Panc1 (cell line): Measurements from ENCODE around the gene YBX1. TPM values are rescaled to one million over a fixed set of nuclear protein-coding genes. Genes with fewer than 3 reads are reported as not detected.

Source experiments
- ATAC-seq: fragments of 200-7000 bp; cut with Tn5 transposase; 2 replicates; pipeline ENCODE4 v1.9.1; 2020; ENCODE audit warnings: mild to moderate bottlenecking, moderate library complexity
- BruUV-seq: library from RNA; stranded (reverse); fragments of 400-500 nt; replicated peaks from 2 replicates; lab custom pipeline; 2021; lab: Mats Ljungman, UMichigan
- CTCF ChIA-PET: fragments of 300-600 bp; sonication (Branson Sonifier 250); formaldehyde crosslinking; loops from one replicate; lab custom pipeline; 2022; ENCODE audit warnings: antibody characterized with exemption; lab: Charles Lee
- POLR2A ChIA-PET: fragments of 300-600 bp; sonication (Branson Sonifier 250); formaldehyde crosslinking; loops from one replicate; lab custom pipeline; 2022; ENCODE audit warnings: antibody characterized with exemption; lab: Charles Lee
- DNase-seq: peaks from one replicate; pipeline ENCODE4 v3.0.0-alpha.2; 2010; ENCODE audit warnings: low read depth, low spot score
- H3K27ac ChIP-seq: 2 replicates; pipeline ENCODE4 v1.5.1; 2011; ENCODE audit warnings: mild to moderate bottlenecking, low read length, inconsistent platforms
- H3K27me3 ChIP-seq: fragments of 200-500 bp; sonication (Bioruptor generic); 2 replicates; pipeline ENCODE4 v1.6.0; 2014; ENCODE audit warnings: low read length, inconsistent platforms; ENCODE audit not compliant: control insufficient read depth, insufficient read depth
- H3K36me3 ChIP-seq: fragments of 200-500 bp; sonication (Bioruptor generic); 2 replicates; pipeline ENCODE4 v1.5.1; 2014; ENCODE audit warnings: inconsistent platforms, mild to moderate bottlenecking, low read length, moderate library complexity; ENCODE audit not compliant: control insufficient read depth, insufficient read depth
- H3K4me1 ChIP-seq: 2 replicates; pipeline ENCODE4 v1.5.1; 2011; ENCODE audit warnings: inconsistent platforms, mild to moderate bottlenecking, low read length, moderate library complexity; ENCODE audit not compliant: control insufficient read depth, insufficient read depth
- H3K4me3 ChIP-seq, 2 experiments: 2 replicates each; pipeline ENCODE4 v1.5.1; 2011 to 2012; ENCODE audit warnings: low read depth in 2 of 2, low read length in 2 of 2, mild to moderate bottlenecking in 2 of 2, inconsistent platforms in 1 of 2, moderate library complexity in 1 of 2
- H3K9me3 ChIP-seq: fragments of 200-500 bp; sonication (Bioruptor generic); 2 replicates; pipeline ENCODE4 v1.5.1; 2014; ENCODE audit warnings: low read depth, mild to moderate bottlenecking, inconsistent platforms, low read length, moderate library complexity; ENCODE audit not compliant: control insufficient read depth, insufficient read depth
- POLR2AphosphoS5 ChIP-seq: IDR thresholded peaks from 2 replicates; pipeline ENCODE4 v1.6.1; 2012; ENCODE audit warnings: mild to moderate bottlenecking, low read depth, low read length, moderate library complexity
- SIN3A ChIP-seq: IDR thresholded peaks from 2 replicates; pipeline ENCODE4 v1.6.1; 2012; ENCODE audit warnings: low read depth, mild to moderate bottlenecking, low read length, moderate library complexity, borderline replicate concordance; ENCODE audit not compliant: insufficient read depth
- TCF7L2 ChIP-seq: IDR thresholded peaks from 2 replicates; pipeline ENCODE4 v1.6.1; 2011; ENCODE audit warnings: mild to moderate bottlenecking, low read depth, low read length, inconsistent platforms
- in situ Hi-C: cut with HindIII; loops from 2 replicates; pipeline ENCODE4 v1.10.0; 2016; ENCODE audit warnings: low sequenced_read_pairs, low pct_unique_long_range_greater_than_20kb
- intact Hi-C: fragments of 100-400 bp; cut with micrococcal nuclease; formaldehyde crosslinking; loops from one replicate; pipeline ENCODE4 v1.10.0; 2022; ENCODE audit not compliant: unreplicated experiment
- total RNA-seq: library from RNA; stranded (reverse); gene quantifications from one replicate; pipeline ENCODE4 v1.2.1, GENCODE V29; 2021; ENCODE audit not compliant: unreplicated experiment
- TF ChIP-seq, protein P1 (sequence below), 2 experiments: IDR thresholded peaks; 2 replicates each; pipeline ENCODE4 v1.6.1; 2011 to 2012; ENCODE audit warnings: low read depth in 2 of 2, control low read depth in 1 of 2, low read length in 1 of 2, mild to moderate bottlenecking in 1 of 2, moderate library complexity in 1 of 2; ENCODE audit not compliant: insufficient read depth in 1 of 2
- TF ChIP-seq, protein P2 (sequence below): fragments of 450-650 bp; IDR thresholded peaks from 2 replicates; pipeline ENCODE4 v1.5.1; 2017; ENCODE audit warnings: mild to moderate bottlenecking

Gene YBX1
- total RNA-seq, 1 experiment from 2014 or later, result 908 TPM

GRCh38 chr1:42686418-42686817 is 4.2 kb downstream of the YBX1 start:
- DNase-seq, result no peak
- no TSS peak for BruUV-seq
- ChIA-PET POLR2A (interaction anchor here (0.6 to 0.7 kb wide), 2 partner anchors 9 to 1187 kb away, joined by 3 read pairs; no protein-coding TSS in a partner anchor), CTCF (no interaction called here)
- Histone ChIP-seq H3K9me3 (no peaks in the 10 kb centered on the region), H3K36me3 (peaks cover 38% of the 10 kb centered on the region), H3K4me1 (peaks cover 54% of the 10 kb centered on the region), H3K27me3 (no peaks in the 10 kb centered on the region), H3K27ac (peak overlapping the region; percentile 46), H3K4me3 (peak overlapping the region in 1 of 2 experiments; percentile 5; a peak in 2 of 4 replicates)
- in situ Hi-C loops (no loop called here), intact Hi-C loops (no loop called here)
- no peak for ATAC-seq
- TF ChIP-seq, protein P1, sequence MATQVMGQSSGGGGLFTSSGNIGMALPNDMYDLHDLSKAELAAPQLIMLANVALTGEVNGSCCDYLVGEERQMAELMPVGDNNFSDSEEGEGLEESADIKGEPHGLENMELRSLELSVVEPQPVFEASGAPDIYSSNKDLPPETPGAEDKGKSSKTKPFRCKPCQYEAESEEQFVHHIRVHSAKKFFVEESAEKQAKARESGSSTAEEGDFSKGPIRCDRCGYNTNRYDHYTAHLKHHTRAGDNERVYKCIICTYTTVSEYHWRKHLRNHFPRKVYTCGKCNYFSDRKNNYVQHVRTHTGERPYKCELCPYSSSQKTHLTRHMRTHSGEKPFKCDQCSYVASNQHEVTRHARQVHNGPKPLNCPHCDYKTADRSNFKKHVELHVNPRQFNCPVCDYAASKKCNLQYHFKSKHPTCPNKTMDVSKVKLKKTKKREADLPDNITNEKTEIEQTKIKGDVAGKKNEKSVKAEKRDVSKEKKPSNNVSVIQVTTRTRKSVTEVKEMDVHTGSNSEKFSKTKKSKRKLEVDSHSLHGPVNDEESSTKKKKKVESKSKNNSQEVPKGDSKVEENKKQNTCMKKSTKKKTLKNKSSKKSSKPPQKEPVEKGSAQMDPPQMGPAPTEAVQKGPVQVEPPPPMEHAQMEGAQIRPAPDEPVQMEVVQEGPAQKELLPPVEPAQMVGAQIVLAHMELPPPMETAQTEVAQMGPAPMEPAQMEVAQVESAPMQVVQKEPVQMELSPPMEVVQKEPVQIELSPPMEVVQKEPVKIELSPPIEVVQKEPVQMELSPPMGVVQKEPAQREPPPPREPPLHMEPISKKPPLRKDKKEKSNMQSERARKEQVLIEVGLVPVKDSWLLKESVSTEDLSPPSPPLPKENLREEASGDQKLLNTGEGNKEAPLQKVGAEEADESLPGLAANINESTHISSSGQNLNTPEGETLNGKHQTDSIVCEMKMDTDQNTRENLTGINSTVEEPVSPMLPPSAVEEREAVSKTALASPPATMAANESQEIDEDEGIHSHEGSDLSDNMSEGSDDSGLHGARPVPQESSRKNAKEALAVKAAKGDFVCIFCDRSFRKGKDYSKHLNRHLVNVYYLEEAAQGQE (IDR thresholded peaks at IDR 0.05; ENCODE audit: insufficient read depth in 1 of 2, low read depth in 2 of 2, low read length in 1 of 2), result no peak
- TF ChIP-seq SIN3A, result no peak
- TF ChIP-seq POLR2AphosphoS5, result no peak
- TF ChIP-seq, protein P2, sequence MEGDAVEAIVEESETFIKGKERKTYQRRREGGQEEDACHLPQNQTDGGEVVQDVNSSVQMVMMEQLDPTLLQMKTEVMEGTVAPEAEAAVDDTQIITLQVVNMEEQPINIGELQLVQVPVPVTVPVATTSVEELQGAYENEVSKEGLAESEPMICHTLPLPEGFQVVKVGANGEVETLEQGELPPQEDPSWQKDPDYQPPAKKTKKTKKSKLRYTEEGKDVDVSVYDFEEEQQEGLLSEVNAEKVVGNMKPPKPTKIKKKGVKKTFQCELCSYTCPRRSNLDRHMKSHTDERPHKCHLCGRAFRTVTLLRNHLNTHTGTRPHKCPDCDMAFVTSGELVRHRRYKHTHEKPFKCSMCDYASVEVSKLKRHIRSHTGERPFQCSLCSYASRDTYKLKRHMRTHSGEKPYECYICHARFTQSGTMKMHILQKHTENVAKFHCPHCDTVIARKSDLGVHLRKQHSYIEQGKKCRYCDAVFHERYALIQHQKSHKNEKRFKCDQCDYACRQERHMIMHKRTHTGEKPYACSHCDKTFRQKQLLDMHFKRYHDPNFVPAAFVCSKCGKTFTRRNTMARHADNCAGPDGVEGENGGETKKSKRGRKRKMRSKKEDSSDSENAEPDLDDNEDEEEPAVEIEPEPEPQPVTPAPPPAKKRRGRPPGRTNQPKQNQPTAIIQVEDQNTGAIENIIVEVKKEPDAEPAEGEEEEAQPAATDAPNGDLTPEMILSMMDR, result no peak
- no peak for TF ChIP-seq TCF7L2

DNA sequence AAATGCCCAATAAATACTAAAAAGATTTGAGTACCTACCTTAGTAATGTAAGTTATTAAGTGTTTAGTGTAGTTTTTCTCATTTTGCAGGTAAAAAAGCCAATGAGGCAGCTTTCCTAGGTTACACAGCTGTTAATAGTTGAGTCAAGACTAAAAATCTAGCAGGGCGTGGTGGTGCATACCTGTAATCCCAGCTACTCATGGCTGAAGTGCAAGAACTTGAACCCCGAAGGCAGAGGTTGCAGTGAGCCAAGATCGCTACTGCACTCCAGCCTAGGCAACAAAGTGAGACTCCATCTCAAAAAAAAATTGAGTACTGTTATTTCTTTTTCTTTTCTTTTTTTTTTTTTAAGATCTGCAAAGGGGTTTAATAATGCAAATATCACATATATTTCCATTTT is 7.7 kb downstream of the YBX1 start:
- no peak for TF ChIP-seq SIN3A
- no peak for TF ChIP-seq TCF7L2
- TF ChIP-seq, protein P2, result no peak
- no peak for TF ChIP-seq POLR2AphosphoS5
- TF ChIP-seq, protein P1 (IDR thresholded peaks at IDR 0.05; ENCODE audit: insufficient read depth in 1 of 2, low read depth in 2 of 2, low read length in 1 of 2), result no peak
- Histone ChIP-seq H3K27me3 (no peaks in the 10 kb centered on the region), H3K4me3 (no peak overlapping the region), H3K36me3 (peaks cover 51% of the 10 kb centered on the region), H3K4me1 (peaks cover 72% of the 10 kb centered on the region), H3K9me3 (no peaks in the 10 kb centered on the region), H3K27ac (no peak overlapping the region)
- ATAC-seq, result no peak
- CTCF ChIA-PET, result no interaction called here
- intact Hi-C loops (no loop called here), in situ Hi-C loops (no loop called here)
- no TSS peak for BruUV-seq
- no peak for DNase-seq
- POLR2A ChIA-PET, result no interaction called here
